HG03280 (cell line): Measurements from ENCODE around the gene ZDHHC14.
A peak's percentile ranks its signal among the peaks of the same experiment; 100 is the strongest.
"Not testable (repeated sequence)": the region's sequence is repeated elsewhere in the genome, so short reads cannot be mapped to it uniquely, and the experiment has no call there.

Source experiments
- ATAC-seq: cut with Tn5 transposase; IDR thresholded peaks from one replicate; pipeline ENCODE4 v1.9.1; 2021; ENCODE audit warnings: mild to moderate bottlenecking, moderate library complexity; ENCODE audit not compliant: unreplicated experiment

Gene ZDHHC14

GRCh38 chr6:157560691-157561413 is 179.9 kb downstream of the ZDHHC14 start:
- no peak for ATAC-seq

GRCh38 chr6:157561414-157561790 is 180.4 kb downstream of the ZDHHC14 start:
- ATAC-seq, result peak; percentile 31

GRCh38 chr6:157561929-157562810 is 181.2 kb downstream of the ZDHHC14 start:
- ATAC-seq, result peak; percentile 35

- ATAC-seq, result no peak
Observed at GRCh38 chr6:157562997-157563396, 182.0 kb downstream of the ZDHHC14 start.

DNA sequence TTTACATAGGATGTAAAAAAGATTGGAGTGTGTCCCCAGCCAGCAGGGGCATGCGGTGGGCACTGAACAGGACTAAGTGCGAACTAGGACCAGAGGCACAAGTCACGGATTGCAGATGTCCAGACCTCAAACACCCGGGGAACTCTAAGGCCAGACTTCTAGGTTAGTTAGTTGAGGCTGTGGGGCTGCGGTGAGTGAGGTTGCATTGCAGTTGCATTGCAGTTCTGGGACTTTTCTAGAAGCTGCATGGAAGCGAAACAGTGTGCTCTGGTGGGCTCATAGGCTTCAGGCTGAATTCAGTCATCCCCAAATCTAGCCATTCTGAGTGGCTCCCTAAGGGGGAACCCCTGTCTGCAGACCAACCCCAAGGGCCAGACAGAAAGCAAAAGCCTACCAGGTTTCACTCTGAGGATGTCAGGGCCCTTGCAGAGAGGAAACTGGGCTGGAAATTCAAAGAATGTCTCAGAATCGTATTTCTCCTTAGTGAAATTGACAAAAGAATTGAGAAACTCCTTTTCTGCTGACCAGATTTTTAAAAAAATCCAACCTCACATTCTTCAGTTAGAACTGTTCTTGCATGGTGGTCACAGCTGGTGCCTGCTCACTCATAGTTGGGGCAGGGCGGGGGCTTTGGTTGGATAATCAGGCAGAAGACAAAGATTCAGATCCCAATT is 182.8 kb downstream of the ZDHHC14 start:
- peak; percentile 57 for ATAC-seq

DNA sequence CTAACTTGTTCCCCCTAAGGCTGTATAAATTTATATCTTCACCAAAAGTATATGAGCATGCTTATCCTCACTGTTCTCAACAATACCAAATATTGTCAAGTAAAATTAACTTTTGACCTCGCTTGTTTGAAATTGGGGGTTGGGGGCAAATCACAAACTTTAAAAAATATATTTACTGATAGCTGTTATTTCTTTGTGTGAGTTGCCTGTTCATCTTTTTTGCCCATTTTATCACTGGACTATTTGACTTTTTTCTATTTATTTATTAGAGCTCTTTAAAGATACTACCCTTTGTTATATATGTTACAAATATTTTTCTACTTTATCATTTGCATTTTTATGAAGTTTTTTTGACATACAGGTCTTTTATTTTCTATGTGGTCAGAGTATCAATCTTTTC is 187.7 kb downstream of the ZDHHC14 start:
- ATAC-seq, result no peak

GRCh38 chr6:157569543-157569942 is 188.6 kb downstream of the ZDHHC14 start:
- ATAC-seq, result no peak

DNA sequence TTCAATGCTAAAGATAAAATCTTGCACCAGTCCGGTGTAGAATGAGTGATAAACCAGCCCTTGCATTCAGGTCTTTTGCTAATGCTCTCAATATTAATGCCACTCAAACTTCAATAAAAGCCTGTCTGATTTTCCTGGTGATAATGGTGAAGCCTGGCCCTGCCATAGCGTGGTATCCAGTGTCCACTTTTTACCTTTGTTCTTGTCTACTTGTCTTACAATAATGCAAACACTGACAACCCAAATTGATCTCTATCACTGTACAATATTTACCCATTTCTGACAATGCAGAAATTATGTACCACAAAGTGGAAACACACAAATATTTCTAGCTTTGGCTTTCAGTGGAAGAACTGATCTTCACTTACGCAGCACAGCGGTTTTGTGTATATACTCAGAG is 189.1 kb downstream of the ZDHHC14 start:
- no peak for ATAC-seq

- peak; percentile 32 for ATAC-seq
Observed at GRCh38 chr6:157570752-157571151, 189.8 kb downstream of the ZDHHC14 start.

GRCh38 chr6:157571269-157571668 is 190.3 kb downstream of the ZDHHC14 start:
- peak; percentile 69 for ATAC-seq

DNA sequence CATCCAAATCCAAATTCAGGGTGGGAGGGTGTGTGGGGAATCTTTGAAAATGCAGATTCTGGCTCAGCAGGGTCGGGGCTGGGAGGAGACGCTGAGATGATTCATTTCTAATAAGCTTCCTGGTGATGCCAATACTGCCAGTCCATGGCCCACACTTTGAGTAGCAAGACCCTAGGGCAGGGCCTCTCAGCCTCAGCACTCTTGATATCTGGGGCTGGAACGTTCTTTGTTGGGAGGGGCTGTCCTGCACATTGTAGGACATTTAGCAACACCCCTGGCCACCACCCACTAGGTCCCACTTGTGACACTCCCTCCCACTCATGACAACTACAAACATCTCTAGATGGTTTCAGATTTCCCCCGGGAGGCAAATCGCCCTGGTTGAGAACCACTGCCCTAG is 191.0 kb downstream of the ZDHHC14 start:
- ATAC-seq, result no peak

DNA sequence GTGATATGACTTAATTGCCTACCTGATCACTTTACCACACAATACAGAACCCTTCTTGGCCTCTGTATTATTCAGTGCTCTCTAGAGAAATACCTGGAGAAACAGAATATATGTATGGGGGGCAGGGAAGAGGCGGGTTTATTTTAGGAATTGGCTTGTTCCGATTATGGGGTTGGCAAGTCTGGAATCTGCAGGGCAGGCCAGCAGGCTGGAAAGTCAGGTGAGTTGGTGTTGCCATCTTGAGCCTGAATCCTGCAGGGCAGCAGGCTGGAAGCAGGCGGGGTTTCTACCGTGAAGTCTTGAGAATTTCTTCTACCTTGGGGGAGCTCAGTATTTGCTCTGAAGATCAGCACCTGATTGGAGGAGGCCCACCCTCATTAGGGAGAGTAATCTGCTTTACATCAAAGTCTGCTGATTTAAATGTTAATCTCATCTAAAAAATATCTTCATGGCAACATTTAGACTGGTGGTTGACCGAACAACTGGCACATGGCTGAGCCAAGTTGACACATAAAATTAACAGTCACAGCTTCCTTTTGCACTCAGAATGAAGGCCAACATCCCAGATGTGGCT is 193.9 kb downstream of the ZDHHC14 start:
- ATAC-seq, result no peak

DNA sequence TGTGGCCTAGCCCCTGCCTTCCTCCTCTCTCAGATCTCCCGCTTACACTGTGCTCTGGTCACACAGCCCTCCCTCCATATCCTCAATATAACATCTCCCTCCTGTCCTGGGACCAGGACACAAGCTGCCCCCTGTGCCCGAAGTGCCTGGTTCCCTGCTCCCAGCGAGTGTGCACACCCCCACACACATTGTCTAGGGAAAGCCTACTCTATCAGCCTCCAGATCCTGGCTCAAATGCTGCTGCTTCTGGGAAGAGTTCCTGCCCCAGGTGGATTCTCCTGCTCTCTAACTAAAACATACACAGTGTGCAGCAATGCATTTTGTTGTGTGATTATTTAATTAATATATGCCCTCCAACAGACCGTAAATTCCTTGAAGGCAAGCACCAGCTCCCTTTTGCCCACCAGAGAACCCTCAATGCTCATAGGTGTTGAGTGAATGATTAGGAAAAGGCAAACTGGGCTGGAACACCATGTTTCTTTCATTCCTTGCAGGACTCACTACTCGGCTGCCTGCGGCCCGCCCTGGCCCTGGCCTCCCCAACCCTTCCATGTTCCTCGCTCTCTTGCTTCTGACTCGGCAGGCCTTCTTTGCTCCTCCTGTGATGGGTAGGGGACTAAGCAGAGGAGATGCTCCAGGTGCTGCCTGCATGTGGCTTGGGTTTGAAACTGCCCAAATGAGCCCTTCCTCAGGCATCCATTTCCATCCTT is 194.6 kb downstream of the ZDHHC14 start:
- ATAC-seq, result no peak

- not testable (repeated sequence) for ATAC-seq
Observed at GRCh38 chr6:157576991-157577390, 196.0 kb downstream of the ZDHHC14 start.

DNA sequence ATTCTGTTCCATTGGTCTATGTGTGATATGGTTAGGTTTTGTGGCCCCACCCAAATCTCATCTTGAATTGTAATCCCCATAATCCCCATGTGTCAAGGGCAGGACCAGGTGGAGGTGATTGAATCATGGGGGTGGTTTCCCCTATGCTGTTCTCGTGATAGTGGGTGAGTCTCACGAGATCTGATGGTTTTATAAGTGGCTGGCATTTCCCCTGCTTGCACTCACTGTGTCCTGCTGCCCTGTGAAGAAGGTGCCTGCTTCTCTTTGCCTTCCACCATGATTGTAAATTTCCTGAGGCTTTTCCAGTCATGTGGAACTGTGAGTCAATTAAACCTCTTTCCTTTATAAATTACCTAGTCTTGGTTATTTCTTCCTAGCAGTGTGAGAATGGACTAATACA is 197.5 kb downstream of the ZDHHC14 start:
- ATAC-seq, result not testable (repeated sequence)

- no peak for ATAC-seq
Observed at GRCh38 chr6:157579467-157580031, 198.6 kb downstream of the ZDHHC14 start.

- no peak for ATAC-seq
Observed at GRCh38 chr6:157584036-157584435, 203.0 kb downstream of the ZDHHC14 start.

- ATAC-seq, result no peak
Observed at GRCh38 chr6:157585274-157586087, 204.5 kb downstream of the ZDHHC14 start.

DNA sequence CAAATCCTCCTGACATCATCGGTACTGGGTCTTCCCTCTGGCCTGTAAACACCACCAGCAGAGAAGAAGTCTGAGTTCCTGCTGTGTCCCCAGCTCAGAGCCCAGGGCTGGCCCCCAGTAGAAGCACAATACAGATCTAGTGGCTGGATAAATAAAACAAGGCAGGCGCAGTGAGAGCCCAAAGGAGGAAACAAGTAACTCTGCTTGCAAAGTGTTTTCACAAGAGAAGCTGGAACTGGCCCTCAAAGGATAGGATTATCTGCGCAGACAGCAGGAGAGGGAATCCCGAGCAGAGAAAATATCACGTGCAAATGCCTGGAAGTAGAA is 205.1 kb downstream of the ZDHHC14 start:
- no peak for ATAC-seq
